Psoas muscle (tissue), 8 donors: ENCODE data around the gene CRACR2A. TPM values are rescaled to one million over a fixed set of nuclear protein-coding genes. Genes with fewer than 3 reads are reported as not detected.

Source experiments
- ATAC-seq, 4 donors: fragments of 200-7000 bp; cut with Tn5 transposase; one replicate each; pipeline ENCODE4 v1.9.1; 2020; ENCODE audit warnings: moderate library complexity in 3 of 4, mild to moderate bottlenecking in 2 of 4
- DNase-seq, 2 donors: peaks; one replicate each; pipeline ENCODE4 v3.0.0-alpha.2; 2020
- H3K27ac ChIP-seq: fragments of 200-600 bp; one replicate; pipeline ENCODE4 v1.8.0; 2022
- H3K27me3 ChIP-seq, 3 donors: fragments of 200-600 bp in 1 of 3; one replicate each; pipeline versions ENCODE4 v1.6.1 to v1.8.0; 2013 to 2022; ENCODE audit warnings: low read length in 2 of 3, mild to moderate bottlenecking in 2 of 3, moderate library complexity in 1 of 3; ENCODE audit not compliant: insufficient read depth in 3 of 3
- H3K36me3 ChIP-seq, 2 donors: fragments of 200-600 bp in 1 of 2; one replicate each; pipeline versions ENCODE4 v1.6.1 to v1.8.0; 2013 to 2022; ENCODE audit warnings: low read depth in 1 of 2, mild to moderate bottlenecking in 1 of 2, moderate library complexity in 1 of 2; ENCODE audit not compliant: insufficient read depth in 1 of 2
- H3K4me1 ChIP-seq: fragments of 200-600 bp; one replicate; pipeline ENCODE4 v1.8.0; 2022
- H3K4me3 ChIP-seq: fragments of 200-600 bp; one replicate; pipeline ENCODE4 v1.8.0; 2022; ENCODE audit warnings: mild to moderate bottlenecking
- H3K9me3 ChIP-seq: fragments of 200-600 bp; one replicate; pipeline ENCODE4 v1.8.0; 2022
- CTCF ChIP-seq: fragments of 200-600 bp; IDR thresholded peaks from one replicate; pipeline ENCODE4 v1.8.0; 2022; ENCODE audit warnings: antibody characterized with exemption
- WGBS, 3 donors: extraction: QIAGEN DNeasy Blood & Tissue Kit; methylation state at CpG; one replicate each; pipeline versions ENCODE4 v1.1.6 to v1.1.7; 2013; 5-methylcytosine and 5-hydroxymethylcytosine counted together
- intact Hi-C, 2 donors: fragments of 100-400 bp; cut with DNase I; formaldehyde crosslinking; loops; one replicate each; pipeline versions ENCODE4 v1.11.0 to v1.14.2; 2022
- polyA plus RNA-seq, 3 donors: library from polyadenylated mRNA; stranded (reverse); fragments of 200-250 nt; gene quantifications; one replicate each; pipeline ENCODE4 v1.2.3, GENCODE V29; 2013
- total RNA-seq, 4 donors: library from RNA; stranded (reverse); fragmentation: NEBNext Ultra II Directional in 2 of 4; extraction: Animal tissue kit (Norgen Biotek cat#: 25700) in 2 of 4; gene quantifications; one replicate each; pipeline versions ENCODE4 v1.2.1 to v1.2.4, GENCODE V29; 2021 to 2023
- donor health status: healthy with polysubstance abuse.
- donor health status: DM: no; HTN: no; CAD: no; lungs with moderate emphysema.
- donor health status: Bipolar disorder and iron deficiency.
- donor health status: healthy.
- donor health status: DM: yes; HTN: yes; CAD: no.
- donor health status: DM: no; HTN: no; CAD: no.
- donor health status: DM: no; HTN: no; CAD: no.
- donor health status: DM: yes; HTN: yes; CAD: no.

The CRACR2A gene
- total and polyA plus RNA-seq, 7 donors: 0.24 to 1.7 (median 0.87) TPM

DNA sequence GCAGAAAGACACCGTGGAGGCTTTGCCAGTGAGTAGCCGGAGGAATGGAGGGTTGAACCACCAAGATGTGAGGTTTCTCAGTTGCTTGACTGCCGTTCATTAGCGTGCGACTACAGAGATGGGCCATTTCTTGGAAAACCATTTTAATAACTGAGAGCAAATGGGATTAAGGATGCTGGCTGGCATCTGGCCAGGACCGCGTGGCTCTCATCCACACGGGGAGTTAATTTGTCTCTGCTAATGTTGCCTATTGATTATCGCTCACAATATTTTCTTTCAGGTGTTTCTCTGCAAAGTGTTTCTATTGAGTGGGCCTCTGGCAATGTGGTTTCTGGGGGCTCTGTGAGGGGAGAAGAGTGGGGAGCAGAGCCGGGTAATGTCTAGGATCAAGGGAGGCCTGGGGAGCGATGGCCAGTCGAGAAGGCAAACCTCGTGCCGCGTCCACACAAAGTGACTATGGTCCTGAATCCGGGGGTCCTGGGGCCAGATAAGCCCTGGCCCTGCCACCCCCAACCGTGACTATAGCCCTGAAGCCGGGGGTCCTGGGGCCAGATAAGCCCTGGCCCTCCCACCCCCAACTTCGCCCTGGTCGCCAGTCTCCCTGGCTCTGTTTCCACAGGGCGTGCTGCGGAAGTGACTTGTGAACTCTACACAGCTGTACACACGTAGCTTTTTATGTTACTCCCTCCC is 151.3 kb downstream of the CRACR2A start:
- Histone ChIP-seq H3K36me3 (no peaks in the 10 kb centered on the region), H3K4me3 (no peak overlapping the region), H3K4me1 (peaks cover 16% of the 10 kb centered on the region), H3K27me3 (no peaks in the 10 kb centered on the region), H3K9me3 (no peaks in the 10 kb centered on the region), H3K27ac (no peak overlapping the region)
- 78 to 82% (median 80%) methylated on average over 22 to 23 of the region's 23 CpGs for WGBS, 3 donors
- no peak for TF ChIP-seq CTCF
- intact Hi-C loops: no loop called here
- ATAC-seq (no peak), DNase-seq (no peak)

DNA sequence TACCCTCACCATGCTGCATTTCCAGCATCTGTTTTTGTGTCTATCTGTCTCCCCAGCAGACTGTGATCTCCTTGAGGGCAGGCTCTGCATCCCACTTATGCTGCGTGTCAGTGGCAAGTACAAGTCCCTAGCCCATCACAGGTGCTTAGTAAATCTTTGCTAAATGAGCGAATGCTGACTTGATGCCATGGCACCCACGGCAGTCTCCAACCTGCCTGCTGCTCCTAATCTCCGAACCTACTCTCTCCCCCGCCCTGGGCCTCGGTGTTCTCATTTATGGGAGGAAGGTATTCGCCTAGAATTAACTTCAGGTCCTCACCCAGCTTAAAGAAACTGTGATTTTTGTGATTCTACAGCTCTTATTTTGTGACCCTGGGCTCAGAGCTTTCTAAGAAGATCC is 152.0 kb downstream of the CRACR2A start:
- intact Hi-C loops: no loop called here
- DNase-seq (no peak), ATAC-seq (no peak)
- 91 to 93% (median 91%) methylated on average over 7 of the region's 7 CpGs for WGBS, 3 donors
- H3K9me3 ChIP-seq: no peaks in the 10 kb centered on the region
- H3K4me1 ChIP-seq: peaks cover 16% of the 10 kb centered on the region
- no peak for TF ChIP-seq CTCF
- no peak overlapping the region for H3K4me3 ChIP-seq
- H3K27me3 ChIP-seq: no peaks in the 10 kb centered on the region
- no peak overlapping the region for H3K27ac ChIP-seq
- H3K36me3 ChIP-seq: no peaks in the 10 kb centered on the region

GRCh38 chr12:3600039-3600720 is 152.7 kb downstream of the CRACR2A start:
- intact Hi-C loops: no loop called here
- H3K27ac ChIP-seq: no peak overlapping the region
- H3K4me3 ChIP-seq: no peak overlapping the region
- DNase-seq (no peak), ATAC-seq (peak; percentile 25 to 61 (median 50))
- no peaks in the 10 kb centered on the region for H3K36me3 ChIP-seq
- H3K9me3 ChIP-seq: no peaks in the 10 kb centered on the region
- peaks cover 14% of the 10 kb centered on the region for H3K4me1 ChIP-seq
- no peak for TF ChIP-seq CTCF
- 37 to 46% (median 45%) methylated on average over 14 of the region's 14 CpGs for WGBS, 3 donors
- no peaks in the 10 kb centered on the region for H3K27me3 ChIP-seq

DNA sequence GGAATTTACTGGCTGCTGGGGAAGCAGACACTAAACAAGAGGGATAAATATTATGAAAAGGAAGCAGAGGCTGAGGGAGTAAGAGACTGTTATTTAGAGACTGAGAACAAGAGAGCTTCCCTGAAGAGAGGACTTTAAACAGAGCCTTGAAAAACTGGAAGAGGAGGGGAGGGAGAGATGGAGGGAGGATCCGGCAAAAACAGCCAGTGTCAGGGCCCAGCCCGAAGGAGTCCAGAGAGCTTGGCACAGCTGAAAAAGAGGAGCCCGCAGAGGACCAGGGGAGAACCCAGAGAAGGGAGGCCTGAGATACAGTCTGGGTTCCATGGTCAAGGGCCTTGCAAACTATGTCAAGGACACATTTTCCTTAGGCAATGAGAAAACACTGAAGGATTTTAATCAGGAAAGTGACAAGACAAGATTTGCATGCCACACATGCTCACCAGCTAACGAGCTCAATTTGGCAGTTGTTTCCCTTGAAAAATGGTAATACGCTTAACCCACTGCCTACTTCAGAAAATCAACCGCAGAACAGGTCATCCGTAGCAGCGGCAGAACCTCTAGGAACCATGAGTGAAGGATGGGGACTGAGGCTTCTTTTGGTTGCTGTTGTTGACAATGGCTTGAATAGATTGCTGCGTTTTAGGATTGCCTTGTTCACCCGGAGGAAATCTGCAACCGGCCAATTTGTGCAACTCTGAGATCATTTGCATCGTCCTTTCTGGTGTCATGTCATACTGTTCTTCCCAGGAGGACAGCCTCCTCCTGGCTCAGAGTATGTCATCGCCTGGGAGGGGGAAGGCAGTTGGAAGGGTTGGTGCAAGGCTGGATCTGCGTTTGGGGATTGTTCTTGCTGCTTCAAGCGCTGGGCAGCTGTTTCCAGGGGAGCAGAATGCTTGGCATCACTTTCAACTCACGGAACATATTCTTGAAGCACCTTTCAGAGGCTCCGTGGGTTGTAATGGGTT is 153.7 kb downstream of the CRACR2A start:
- Histone ChIP-seq H3K36me3 (no peaks in the 10 kb centered on the region), H3K4me1 (peaks cover 8% of the 10 kb centered on the region), H3K27me3 (no peaks in the 10 kb centered on the region), H3K9me3 (no peaks in the 10 kb centered on the region), H3K4me3 (no peak overlapping the region), H3K27ac (no peak overlapping the region)
- intact Hi-C loops: no loop called here
- ATAC-seq (no peak), DNase-seq (no peak)
- 57 to 71% (median 63%) methylated on average over 17 of the region's 17 CpGs for WGBS, 3 donors
- TF ChIP-seq CTCF: no peak
